Neural progenitor cell (in vitro differentiated cells): ENCODE measurements around the gene FBXW7. TPM values are rescaled to one million over a fixed set of nuclear protein-coding genes. Genes with fewer than 3 reads are reported as not detected.

ENCODE experiments used
- DNase-seq: peaks from one replicate; pipeline ENCODE4 v3.0.0-alpha.2; 2016; ENCODE audit warnings: low spot score
- H2AFZ ChIP-seq: fragments of 200-600 bp; sonication (generic); replicated peaks from 2 replicates; pipeline ENCODE4 v1.6.1; 2016; ENCODE audit warnings: antibody characterized with exemption
- H3F3A ChIP-seq: fragments of 200-600 bp; sonication (generic); 2 replicates; pipeline ENCODE4 v1.6.1; 2016; ENCODE audit warnings: antibody characterized with exemption, low read depth
- H3K27ac ChIP-seq: fragments of 200-600 bp; sonication (generic); 2 replicates; pipeline ENCODE4 v1.5.1; 2016; ENCODE audit warnings: mild to moderate bottlenecking
- H3K27me3 ChIP-seq: fragments of 200-600 bp; sonication (generic); 2 replicates; pipeline ENCODE4 v1.6.1; 2016; ENCODE audit warnings: mild to moderate bottlenecking, moderate library complexity
- H3K36me3 ChIP-seq: fragments of 200-600 bp; sonication (generic); 2 replicates; pipeline ENCODE4 v1.5.1; 2016
- H3K4me1 ChIP-seq: fragments of 200-600 bp; sonication (generic); 2 replicates; pipeline ENCODE4 v1.6.1; 2016; ENCODE audit warnings: mixed run types
- H3K4me2 ChIP-seq: fragments of 200-600 bp; sonication (generic); 2 replicates; pipeline ENCODE4 v1.6.1; 2016
- H3K4me3 ChIP-seq: fragments of 200-600 bp; sonication (generic); 2 replicates; pipeline ENCODE4 v1.5.1; 2016
- H3K79me2 ChIP-seq: fragments of 200-600 bp; sonication (generic); 2 replicates; pipeline ENCODE4 v1.6.1; 2016; ENCODE audit warnings: low read depth
- H3K9ac ChIP-seq: fragments of 200-600 bp; sonication (generic); 2 replicates; pipeline ENCODE4 v1.6.1; 2016
- H3K9me3 ChIP-seq: fragments of 200-600 bp; sonication (generic); 2 replicates; pipeline ENCODE4 v1.5.1; 2016; ENCODE audit warnings: low read depth
- H4K20me1 ChIP-seq: fragments of 200-600 bp; sonication (generic); 2 replicates; pipeline ENCODE4 v1.6.1; 2016; ENCODE audit warnings: low read depth
- H3K27ac Mint-ChIP-seq: 3 replicates; pipeline ENCODE4 v1.8.0; 2021; ENCODE audit warnings: mixed read lengths
- H3K27me3 Mint-ChIP-seq: 2 replicates; pipeline ENCODE4 v1.8.0; 2022; ENCODE audit warnings: low read depth, mild to moderate bottlenecking, inconsistent platforms, moderate library complexity, mixed read lengths; ENCODE audit not compliant: insufficient read depth
- H3K36me3 Mint-ChIP-seq: 3 replicates; pipeline ENCODE4 v1.8.0; 2021; ENCODE audit warnings: mixed read lengths
- H3K4me1 Mint-ChIP-seq: 3 replicates; pipeline ENCODE4 v1.8.0; 2021; ENCODE audit warnings: mixed read lengths
- H3K4me3 Mint-ChIP-seq: 3 replicates; pipeline ENCODE4 v1.8.0; 2021; ENCODE audit warnings: mild to moderate bottlenecking, moderate library complexity, mixed read lengths
- H3K9me3 Mint-ChIP-seq: 3 replicates; pipeline ENCODE4 v1.8.0; 2020; ENCODE audit warnings: mixed read lengths
- EZH2 ChIP-seq: fragments of 200-600 bp; sonication (generic); IDR thresholded peaks from 2 replicates; pipeline ENCODE4 v1.6.1; 2017; ENCODE audit warnings: antibody characterized with exemption, mild to moderate bottlenecking, moderate library complexity
- EZH2phosphoT487 ChIP-seq: fragments of 200-600 bp; sonication (generic); IDR thresholded peaks from 2 replicates; pipeline ENCODE4 v1.6.1; 2017; ENCODE audit warnings: antibody characterized with exemption
- total RNA-seq: library from RNA; depleted of rRNA; stranded (reverse); fragments of >200 nt; gene quantifications from 2 replicates; pipeline ENCODE4 v1.2.3, GENCODE V29; 2015; ENCODE audit warnings: low replicate concordance
- TF ChIP-seq, protein P1 (sequence below): fragments of 200-600 bp; sonication (generic); IDR thresholded peaks from 2 replicates; pipeline ENCODE4 v1.5.1; 2017; ENCODE audit warnings: antibody characterized with exemption, mild to moderate bottlenecking

The FBXW7 gene
- total RNA-seq, 1 donor from 2014 or later = 43.9 TPM

DNA sequence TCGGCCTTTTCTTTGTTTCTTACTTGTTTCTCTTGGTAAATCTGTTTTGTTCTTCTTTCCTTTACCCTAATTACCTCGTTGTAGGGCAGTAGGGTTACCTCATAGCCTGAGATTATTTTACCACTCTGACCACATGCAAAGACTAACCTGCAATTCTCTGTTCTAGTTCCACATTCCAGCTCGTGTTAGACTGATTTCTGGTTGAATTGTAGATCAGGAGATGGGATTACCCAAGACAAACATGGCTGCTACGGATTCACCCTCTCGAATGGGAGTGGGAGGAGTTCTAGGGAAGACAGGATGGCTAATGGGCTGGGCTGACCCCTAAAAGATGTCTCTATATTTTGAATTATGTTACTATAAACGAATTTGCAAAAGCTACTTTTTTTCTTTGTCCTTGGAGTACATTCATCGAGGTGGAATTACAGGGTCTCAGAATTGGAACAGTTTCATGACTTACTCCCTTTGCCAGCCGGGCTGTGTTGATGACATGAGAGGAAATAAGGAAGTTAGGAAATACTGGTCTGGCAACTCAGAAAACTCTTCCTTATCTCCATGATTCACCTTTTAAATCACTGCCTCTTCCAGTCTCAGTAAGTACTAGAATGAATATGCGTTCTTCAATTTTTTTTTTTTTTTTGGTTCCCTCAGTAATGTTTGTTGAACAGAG lies 36.7 kb upstream of the FBXW7 start:
- H2AFZ ChIP-seq = peak overlapping the region; percentile 91

DNA sequence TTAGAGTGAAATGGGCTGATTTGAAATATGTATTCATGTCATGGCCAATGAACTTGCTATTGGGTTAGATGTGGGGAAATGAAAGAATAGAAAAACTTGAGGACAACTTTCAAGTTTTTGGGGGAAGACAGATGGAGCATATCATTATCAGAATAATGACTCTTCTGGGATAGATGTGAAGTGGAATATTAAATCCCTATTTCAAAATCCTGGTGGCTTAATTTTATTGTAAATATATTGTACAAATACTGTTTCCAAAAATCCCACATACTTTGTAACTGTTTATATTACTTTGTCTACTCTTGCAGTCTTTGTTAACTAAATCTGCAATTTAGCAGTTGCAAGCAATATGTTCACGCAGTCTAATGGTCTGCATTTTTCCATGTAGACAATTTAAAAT lies 35.9 kb upstream of the FBXW7 start:
- no peak overlapping the region for H3K4me3 ChIP-seq
- DNase-seq = no peak
- H2AFZ ChIP-seq = no peak overlapping the region
- H3K4me1 ChIP-seq = no peaks in the 10 kb centered on the region
- H3K9me3 Mint-ChIP-seq = no peaks in the 10 kb centered on the region
- H3K4me3 Mint-ChIP-seq = no peak overlapping the region
- H3K27me3 ChIP-seq = no peaks in the 10 kb centered on the region
- no peak overlapping the region for H3K27ac ChIP-seq
- no peaks in the 10 kb centered on the region for H3K36me3 Mint-ChIP-seq
- no peak overlapping the region for H3K9ac ChIP-seq
- no peak overlapping the region for H3K27ac Mint-ChIP-seq
- no peak for TF ChIP-seq EZH2
- no peak for TF ChIP-seq EZH2phosphoT487
- no peaks in the 10 kb centered on the region for H3K36me3 ChIP-seq
- no peaks in the 10 kb centered on the region for H4K20me1 ChIP-seq
- no peak overlapping the region for H3K4me2 ChIP-seq
- H3K27me3 Mint-ChIP-seq = peaks cover 2% of the 10 kb centered on the region
- no peaks in the 10 kb centered on the region for H3F3A ChIP-seq
- no peaks in the 10 kb centered on the region for H3K9me3 ChIP-seq
- H3K4me1 Mint-ChIP-seq = no peaks in the 10 kb centered on the region
- no peaks in the 10 kb centered on the region for H3K79me2 ChIP-seq

More for the DNA sequence above, 36.7 kb upstream of the FBXW7 start:
- Mint-ChIP-seq H3K4me1 (no peaks in the 10 kb centered on the region), H3K4me3 (no peak overlapping the region), H3K9me3 (no peaks in the 10 kb centered on the region), H3K27ac (no peak overlapping the region), H3K27me3 (peaks cover 2% of the 10 kb centered on the region), H3K36me3 (no peaks in the 10 kb centered on the region)
- no peak for DNase-seq
- Histone ChIP-seq H4K20me1 (no peaks in the 10 kb centered on the region), H3K79me2 (no peaks in the 10 kb centered on the region), H3K9me3 (no peaks in the 10 kb centered on the region), H3F3A (no peaks in the 10 kb centered on the region), H3K27me3 (no peaks in the 10 kb centered on the region), H3K4me3 (no peak overlapping the region), H3K27ac (no peak overlapping the region), H3K4me1 (no peaks in the 10 kb centered on the region), H3K36me3 (no peaks in the 10 kb centered on the region), H3K4me2 (no peak overlapping the region), H3K9ac (no peak overlapping the region)
- no peak for TF ChIP-seq EZH2phosphoT487
- no peak for TF ChIP-seq EZH2

DNA sequence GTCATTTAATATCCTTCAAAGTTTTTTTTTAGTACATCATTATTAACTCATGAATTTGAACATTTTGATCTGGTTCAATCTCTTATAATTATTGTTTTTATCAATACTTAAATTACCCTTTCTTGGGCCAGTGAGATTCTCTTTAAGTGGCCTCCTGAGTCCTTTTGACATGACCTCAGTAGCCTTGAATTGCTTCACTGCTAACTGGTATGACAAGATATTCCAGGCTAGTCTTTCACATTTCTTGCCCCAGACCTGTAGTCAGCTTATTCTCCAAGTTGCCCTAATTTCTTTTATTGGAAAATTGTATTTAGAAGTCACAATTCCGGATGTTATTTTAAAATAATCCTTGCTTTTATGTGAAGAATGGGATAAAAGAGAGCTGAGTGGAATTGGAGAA lies 35.4 kb upstream of the FBXW7 start:
- Histone ChIP-seq H3K27ac (no peak overlapping the region), H3K9me3 (no peaks in the 10 kb centered on the region), H3K4me3 (no peak overlapping the region), H3K4me1 (no peaks in the 10 kb centered on the region), H2AFZ (no peak overlapping the region), H3K9ac (no peak overlapping the region), H3K36me3 (no peaks in the 10 kb centered on the region), H3K4me2 (no peak overlapping the region), H3F3A (no peaks in the 10 kb centered on the region), H4K20me1 (no peaks in the 10 kb centered on the region), H3K27me3 (no peaks in the 10 kb centered on the region), H3K79me2 (no peaks in the 10 kb centered on the region)
- H3K9me3 Mint-ChIP-seq = no peaks in the 10 kb centered on the region
- no peak overlapping the region for H3K4me3 Mint-ChIP-seq
- TF ChIP-seq EZH2 (no peak), EZH2phosphoT487 (no peak)
- TF ChIP-seq, protein P1, sequence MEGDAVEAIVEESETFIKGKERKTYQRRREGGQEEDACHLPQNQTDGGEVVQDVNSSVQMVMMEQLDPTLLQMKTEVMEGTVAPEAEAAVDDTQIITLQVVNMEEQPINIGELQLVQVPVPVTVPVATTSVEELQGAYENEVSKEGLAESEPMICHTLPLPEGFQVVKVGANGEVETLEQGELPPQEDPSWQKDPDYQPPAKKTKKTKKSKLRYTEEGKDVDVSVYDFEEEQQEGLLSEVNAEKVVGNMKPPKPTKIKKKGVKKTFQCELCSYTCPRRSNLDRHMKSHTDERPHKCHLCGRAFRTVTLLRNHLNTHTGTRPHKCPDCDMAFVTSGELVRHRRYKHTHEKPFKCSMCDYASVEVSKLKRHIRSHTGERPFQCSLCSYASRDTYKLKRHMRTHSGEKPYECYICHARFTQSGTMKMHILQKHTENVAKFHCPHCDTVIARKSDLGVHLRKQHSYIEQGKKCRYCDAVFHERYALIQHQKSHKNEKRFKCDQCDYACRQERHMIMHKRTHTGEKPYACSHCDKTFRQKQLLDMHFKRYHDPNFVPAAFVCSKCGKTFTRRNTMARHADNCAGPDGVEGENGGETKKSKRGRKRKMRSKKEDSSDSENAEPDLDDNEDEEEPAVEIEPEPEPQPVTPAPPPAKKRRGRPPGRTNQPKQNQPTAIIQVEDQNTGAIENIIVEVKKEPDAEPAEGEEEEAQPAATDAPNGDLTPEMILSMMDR = no peak
- no peaks in the 10 kb centered on the region for H3K36me3 Mint-ChIP-seq
- peaks cover 2% of the 10 kb centered on the region for H3K27me3 Mint-ChIP-seq
- DNase-seq = no peak
- no peaks in the 10 kb centered on the region for H3K4me1 Mint-ChIP-seq
- no peak overlapping the region for H3K27ac Mint-ChIP-seq

DNA sequence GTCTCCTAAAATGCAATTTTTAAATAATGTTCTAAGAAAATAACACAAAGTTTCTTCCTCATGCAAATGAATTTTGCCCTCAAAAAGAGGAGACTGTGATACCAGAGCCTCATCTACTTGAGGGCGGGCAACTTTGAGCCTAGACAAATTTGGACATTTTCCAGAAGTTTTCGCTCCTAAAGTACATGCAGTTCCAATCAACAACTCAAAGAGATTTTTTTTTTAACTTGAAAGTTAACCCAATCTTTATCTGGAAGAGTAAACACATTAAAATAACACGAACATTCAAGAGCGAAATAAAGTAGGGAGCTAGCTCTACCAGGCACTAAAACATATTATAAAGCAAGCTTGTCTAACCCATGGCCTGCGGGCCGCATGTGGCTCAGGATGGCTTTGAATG lies 29.4 kb upstream of the FBXW7 start:
- TF ChIP-seq EZH2 = no peak
- Mint-ChIP-seq H3K9me3 (no peaks in the 10 kb centered on the region), H3K27me3 (no peaks in the 10 kb centered on the region), H3K4me1 (no peaks in the 10 kb centered on the region), H3K27ac (no peak overlapping the region), H3K36me3 (no peaks in the 10 kb centered on the region), H3K4me3 (no peak overlapping the region)
- Histone ChIP-seq H3K9me3 (no peaks in the 10 kb centered on the region), H4K20me1 (no peaks in the 10 kb centered on the region), H3K4me2 (no peak overlapping the region), H3K27ac (no peak overlapping the region), H3K36me3 (no peaks in the 10 kb centered on the region), H2AFZ (no peak overlapping the region), H3K27me3 (no peaks in the 10 kb centered on the region), H3K4me1 (no peaks in the 10 kb centered on the region), H3K4me3 (no peak overlapping the region), H3F3A (no peaks in the 10 kb centered on the region), H3K79me2 (no peaks in the 10 kb centered on the region), H3K9ac (no peak overlapping the region)
- no peak for DNase-seq

DNA sequence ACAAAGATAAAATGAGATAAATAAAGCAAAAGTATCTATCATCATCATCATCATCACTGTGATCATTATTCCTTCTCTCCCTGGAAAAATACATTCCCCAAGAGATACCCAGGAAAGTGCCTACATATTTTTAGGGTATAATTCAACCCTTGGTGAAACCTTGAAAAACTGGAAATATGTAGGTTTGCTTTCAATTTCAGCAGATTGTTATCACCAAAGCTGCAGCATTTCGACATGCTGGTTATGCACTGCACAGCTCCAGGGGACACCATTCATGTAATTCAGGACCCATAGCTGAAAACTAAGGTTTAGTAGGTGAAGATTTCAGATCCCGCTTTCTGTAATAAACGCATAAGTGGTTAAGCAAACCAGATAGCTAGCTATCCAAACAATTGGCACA lies 28.4 kb upstream of the FBXW7 start:
- no peaks in the 10 kb centered on the region for H4K20me1 ChIP-seq
- Mint-ChIP-seq H3K4me3 (no peak overlapping the region), H3K36me3 (no peaks in the 10 kb centered on the region), H3K27ac (no peak overlapping the region), H3K9me3 (no peaks in the 10 kb centered on the region), H3K27me3 (no peaks in the 10 kb centered on the region), H3K4me1 (no peaks in the 10 kb centered on the region)
- no peak overlapping the region for H3K9ac ChIP-seq
- no peak for DNase-seq
- H2AFZ ChIP-seq = no peak overlapping the region
- no peak for TF ChIP-seq EZH2phosphoT487
- TF ChIP-seq EZH2 = no peak
- TF ChIP-seq, protein P1 = no peak
- no peaks in the 10 kb centered on the region for H3F3A ChIP-seq
- no peaks in the 10 kb centered on the region for H3K4me1 ChIP-seq
- H3K27me3 ChIP-seq = no peaks in the 10 kb centered on the region
- no peak overlapping the region for H3K4me3 ChIP-seq
- no peak overlapping the region for H3K27ac ChIP-seq
- H3K9me3 ChIP-seq = no peaks in the 10 kb centered on the region
- no peak overlapping the region for H3K4me2 ChIP-seq
- no peaks in the 10 kb centered on the region for H3K79me2 ChIP-seq
- H3K36me3 ChIP-seq = no peaks in the 10 kb centered on the region
